Adrenal gland (tissue), 12 donors: ENCODE results near the gene PITPNM2. TPM values are rescaled to one million over a fixed set of nuclear protein-coding genes. Genes with fewer than 3 reads are reported as not detected.

Source experiments
- DNase-seq, 7 donors: peaks; one replicate each; pipeline ENCODE4 v3.0.0-alpha.2; 2019 to 2020
- H3K27ac ChIP-seq, 5 donors: fragments of 200-600 bp; sonication (generic) in 4 of 5; 1 replicate in 3 of 5; 2 replicates in 2 of 5; pipeline versions ENCODE4 v1.5.1 to v1.8.0; 2016 to 2020; ENCODE audit warnings: mild to moderate bottlenecking in 1 of 5
- H3K27me3 ChIP-seq: fragments of 200-600 bp; 2 replicates; pipeline ENCODE4 v1.8.0; 2021
- H3K36me3 ChIP-seq, 2 donors: fragments of 200-600 bp; replicated peaks in 1 of 2; 1 replicate in 1 of 2; 2 replicates in 1 of 2; pipeline versions ENCODE4 v1.5.1 to v1.8.0; 2018 to 2022
- H3K4me1 ChIP-seq, 2 donors: fragments of 200-600 bp; replicated peaks in 1 of 2; 1 replicate in 1 of 2; 2 replicates in 1 of 2; pipeline versions ENCODE4 v1.5.1 to v1.8.0; 2018 to 2021
- H3K4me3 ChIP-seq, 4 donors: fragments of 200-600 bp; sonication (generic) in 3 of 4; one replicate each; pipeline ENCODE4 v1.5.1; 2016 to 2018
- H3K9me3 ChIP-seq, 3 donors: fragments of 200-600 bp; sonication (generic) in 1 of 3; replicated peaks in 1 of 3; 1 replicate in 2 of 3; 2 replicates in 1 of 3; pipeline versions ENCODE4 v1.5.1 to v1.8.0; 2016 to 2021
- POLR2A ChIP-seq, 2 donors: fragments of 450-650 bp; IDR thresholded peaks; one replicate each; pipeline ENCODE4 v1.6.1; 2017; ENCODE audit warnings: antibody characterized with exemption in 2 of 2, mild to moderate bottlenecking in 2 of 2, moderate library complexity in 1 of 2
- WGBS, 4 donors: extraction: QIAGEN DNeasy Blood & Tissue Kit in 2 of 4; methylation state at CpG; one replicate each; pipeline versions ENCODE4 v1.1.5 to v1.1.7; 2013 to 2017; 5-methylcytosine and 5-hydroxymethylcytosine counted together
- intact Hi-C, 2 donors: fragments of 100-400 bp; cut with DNase I; formaldehyde crosslinking; loops; one replicate each; pipeline versions ENCODE4 v1.14.1 to v1.15.0; 2022 to 2023
- polyA plus RNA-seq, 3 donors: library from polyadenylated mRNA; stranded (reverse); fragments of 200-250 nt in 2 of 3; fragments of 350-450 nt in 1 of 3; fragmentation: Illumina TruSeq in 1 of 3; extraction: RNeasy Lipid Tissue Mini Kit (QIAGEN cat#74804) in 1 of 3; gene quantifications; one replicate each; pipeline ENCODE4 v1.2.3, GENCODE V29; 2013 to 2014
- total RNA-seq, 9 donors: library from RNA; depleted of rRNA in 4 of 9; stranded (reverse); fragments of >200 nt in 4 of 9; fragments of 120-200 nt in 1 of 9; fragmentation: NEBNext Ultra II Directional in 1 of 9; extraction: Animal tissue kit (Norgen Biotek cat#: 25700) in 1 of 9; gene quantifications; one replicate each; pipeline versions ENCODE4 v1.1.0 to v1.2.4, GENCODE V29; 2013 to 2023
- TF ChIP-seq, protein P1 (sequence below), 6 experiments: fragments of 450-650 bp in 4 of 6; fragments of 200-600 bp in 2 of 6; sonication (generic) in 1 of 6; IDR thresholded peaks; 1 replicate in 5 of 6; 2 replicates in 1 of 6; pipeline versions ENCODE4 v1.5.1 to v1.8.0; 2016 to 2021; ENCODE audit warnings: antibody characterized with exemption in 6 of 6, mild to moderate bottlenecking in 2 of 6, moderate library complexity in 1 of 6
- donor health status: healthy with polysubstance abuse.
- donor health status: Bipolar disorder and iron deficiency.
- donor health status: DM: yes; HTN: yes; CAD: no.
- donor health status: DM: no; HTN: no; CAD: no.
- donor health status: DM: no; HTN: no; CAD: no.
- donor health status: DM: yes; HTN: yes; CAD: no.

Gene PITPNM2
- total and polyA plus RNA-seq, 12 donors: 3.7 to 57.4 (median 24.1) TPM

DNA sequence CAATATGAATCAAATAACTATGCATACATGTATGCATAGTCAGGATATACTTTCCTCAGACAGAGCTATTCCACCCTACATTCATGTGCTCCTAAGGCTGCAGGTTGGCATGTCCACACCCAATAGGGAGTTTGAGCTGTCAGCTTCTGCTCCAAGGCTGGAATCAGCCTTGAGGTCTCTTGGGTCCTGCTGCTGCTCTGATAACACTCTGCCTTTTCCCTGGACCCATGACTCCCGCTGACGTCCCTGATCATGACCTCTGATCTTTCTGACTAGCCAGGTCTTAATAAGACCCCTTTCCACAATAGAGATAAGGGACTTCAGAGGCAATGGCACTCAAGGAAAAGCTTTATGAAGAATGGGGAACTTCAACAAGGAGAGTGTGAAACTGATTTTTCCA lies 5.7 kb downstream of the PITPNM2 start:
- intact Hi-C loops: no loop called here
- 38 to 72% (median 46%) methylated on average over 2 of the region's 2 CpGs for WGBS, 4 donors
- H3K4me1 ChIP-seq: peaks cover 51 to 82% of the 10 kb centered on the region in 2 donors
- no peak overlapping the region for H3K4me3 ChIP-seq
- peak in 3 of 7 donors; percentile 18 to 38 (median 23) for DNase-seq
- no peaks in the 10 kb centered on the region for H3K27me3 ChIP-seq
- H3K27ac ChIP-seq: peak overlapping the region; percentile 21 to 91 (median 59)
- no peaks in the 10 kb centered on the region for H3K36me3 ChIP-seq
- no peaks in the 10 kb centered on the region for H3K9me3 ChIP-seq
- TF ChIP-seq, protein P1, sequence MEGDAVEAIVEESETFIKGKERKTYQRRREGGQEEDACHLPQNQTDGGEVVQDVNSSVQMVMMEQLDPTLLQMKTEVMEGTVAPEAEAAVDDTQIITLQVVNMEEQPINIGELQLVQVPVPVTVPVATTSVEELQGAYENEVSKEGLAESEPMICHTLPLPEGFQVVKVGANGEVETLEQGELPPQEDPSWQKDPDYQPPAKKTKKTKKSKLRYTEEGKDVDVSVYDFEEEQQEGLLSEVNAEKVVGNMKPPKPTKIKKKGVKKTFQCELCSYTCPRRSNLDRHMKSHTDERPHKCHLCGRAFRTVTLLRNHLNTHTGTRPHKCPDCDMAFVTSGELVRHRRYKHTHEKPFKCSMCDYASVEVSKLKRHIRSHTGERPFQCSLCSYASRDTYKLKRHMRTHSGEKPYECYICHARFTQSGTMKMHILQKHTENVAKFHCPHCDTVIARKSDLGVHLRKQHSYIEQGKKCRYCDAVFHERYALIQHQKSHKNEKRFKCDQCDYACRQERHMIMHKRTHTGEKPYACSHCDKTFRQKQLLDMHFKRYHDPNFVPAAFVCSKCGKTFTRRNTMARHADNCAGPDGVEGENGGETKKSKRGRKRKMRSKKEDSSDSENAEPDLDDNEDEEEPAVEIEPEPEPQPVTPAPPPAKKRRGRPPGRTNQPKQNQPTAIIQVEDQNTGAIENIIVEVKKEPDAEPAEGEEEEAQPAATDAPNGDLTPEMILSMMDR (IDR thresholded peaks at IDR 0.05): no peak
- no peak for TF ChIP-seq POLR2A (IDR thresholded peaks at IDR 0.05)

DNA sequence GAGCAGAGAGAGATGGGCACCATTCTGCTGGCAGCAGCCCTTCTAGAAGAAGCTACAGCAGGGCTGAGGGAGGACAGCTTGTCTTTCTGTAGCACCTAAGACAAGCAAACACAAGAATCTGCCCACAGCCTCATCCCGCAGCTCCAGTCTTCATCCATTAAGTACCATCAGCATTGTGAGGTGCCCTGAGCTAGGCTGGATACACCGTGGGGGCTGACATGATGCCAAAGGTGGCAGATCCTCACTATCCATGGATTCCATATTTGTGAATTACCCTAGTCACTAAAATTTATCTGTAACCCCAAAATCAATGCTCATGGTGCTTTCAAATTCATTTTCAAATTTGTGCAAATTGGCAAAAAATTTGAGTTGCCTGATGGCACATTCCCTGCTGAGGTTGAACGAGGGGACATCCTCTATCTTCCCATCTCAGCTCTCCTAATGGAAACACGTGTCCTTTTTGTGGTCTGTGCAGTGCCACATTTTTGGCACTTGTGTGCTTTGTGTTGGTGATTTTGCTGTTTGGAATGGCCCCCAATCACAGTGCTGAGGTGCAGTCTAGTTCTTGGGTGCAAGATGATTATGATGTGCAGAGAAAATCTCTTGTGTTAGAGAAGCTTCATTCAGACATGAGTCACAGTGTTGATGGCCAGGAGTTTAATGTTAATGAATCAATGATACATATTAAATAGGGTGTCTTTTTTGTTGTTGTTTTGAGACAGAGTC lies 7.0 kb downstream of the PITPNM2 start:
- Histone ChIP-seq H3K36me3 (no peaks in the 10 kb centered on the region), H3K9me3 (no peaks in the 10 kb centered on the region), H3K27ac (peak overlapping the region; percentile 24 to 92 (median 88)), H3K4me3 (no peak overlapping the region), H3K4me1 (peaks cover 49 to 79% of the 10 kb centered on the region in 2 donors), H3K27me3 (no peaks in the 10 kb centered on the region)
- intact Hi-C loops: no loop called here
- peak in 1 of 7 donors; percentile 48 for DNase-seq
- 91 to 95% (median 93%) methylated on average over 4 of the region's 4 CpGs for WGBS, 4 donors
- TF ChIP-seq, protein P1 (IDR thresholded peaks at IDR 0.05): no peak
- TF ChIP-seq POLR2A (IDR thresholded peaks at IDR 0.05): no peak

DNA sequence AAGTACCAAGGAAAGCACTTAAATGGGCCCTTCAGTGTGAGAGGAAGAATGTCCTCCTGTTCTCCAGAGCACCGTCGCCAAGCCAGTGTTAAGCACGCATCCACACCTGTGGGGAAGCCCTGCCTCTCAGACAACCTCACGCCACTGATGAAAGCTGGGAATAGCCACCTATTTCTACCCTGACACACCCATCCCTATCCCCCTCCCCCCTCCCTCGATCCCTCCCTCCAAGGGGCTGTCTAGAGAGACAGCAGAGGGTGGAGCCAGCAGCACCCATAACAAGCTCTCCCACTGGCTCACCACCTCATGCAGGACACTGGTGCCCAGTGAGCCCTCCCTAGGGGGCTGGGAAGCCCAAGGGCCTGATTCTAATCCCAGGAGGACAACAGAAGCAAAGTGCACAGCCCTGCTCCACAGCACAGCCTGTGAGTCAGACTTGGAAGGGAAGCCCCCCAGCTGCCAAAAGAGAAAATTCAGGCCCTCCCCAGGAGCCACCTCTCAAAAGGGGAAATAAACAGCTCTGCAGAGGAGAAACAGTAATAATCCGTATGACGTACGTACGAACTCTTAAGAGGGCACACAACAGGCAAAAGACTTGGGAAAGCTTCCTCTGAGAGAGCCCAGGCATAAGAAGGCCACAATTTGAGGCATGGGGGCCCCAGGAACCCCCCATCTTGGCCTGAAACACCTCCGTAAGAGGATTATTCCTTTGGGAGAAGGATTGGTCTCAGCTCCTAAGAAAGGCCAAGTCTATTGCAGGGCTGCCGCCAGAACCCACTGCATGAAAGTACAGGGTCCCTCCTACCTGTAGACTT lies 7.8 kb downstream of the PITPNM2 start:
- H3K36me3 ChIP-seq: no peaks in the 10 kb centered on the region
- DNase-seq: peak in 3 of 7 donors; percentile 32 to 52 (median 45)
- no peak overlapping the region for H3K4me3 ChIP-seq
- H3K27me3 ChIP-seq: no peaks in the 10 kb centered on the region
- H3K4me1 ChIP-seq: peaks cover 46 to 72% of the 10 kb centered on the region in 2 donors
- peak overlapping the region; percentile 24 to 92 (median 88) for H3K27ac ChIP-seq
- 74 to 91% (median 80%) methylated on average over 9 to 11 of the region's 11 CpGs for WGBS, 4 donors
- intact Hi-C loops: no loop called here
- no peaks in the 10 kb centered on the region for H3K9me3 ChIP-seq
- TF ChIP-seq POLR2A (IDR thresholded peaks at IDR 0.05): no peak
- TF ChIP-seq, protein P1 (IDR thresholded peaks at IDR 0.05): no peak

DNA sequence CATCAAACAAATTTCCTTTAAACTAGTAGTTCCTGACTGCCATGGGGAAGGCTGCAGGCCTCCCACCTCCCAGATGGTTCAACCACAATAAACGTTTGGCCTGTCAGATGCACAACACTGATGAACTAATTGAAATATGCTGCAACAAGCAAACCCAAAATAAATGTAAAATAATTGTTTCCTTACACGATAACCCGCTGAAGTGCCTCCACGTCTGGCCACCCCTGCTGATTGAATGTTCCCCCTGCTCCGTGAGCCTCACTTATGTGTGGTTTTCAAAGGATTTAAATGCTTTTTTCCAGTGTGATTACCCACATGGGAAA lies 8.4 kb downstream of the PITPNM2 start:
- H3K9me3 ChIP-seq: no peaks in the 10 kb centered on the region
- H3K27ac ChIP-seq: peak overlapping the region; percentile 59 to 92 (median 88)
- no peaks in the 10 kb centered on the region for H3K36me3 ChIP-seq
- DNase-seq: no peak
- TF ChIP-seq, protein P1 (IDR thresholded peaks at IDR 0.05): no peak
- H3K4me3 ChIP-seq: no peak overlapping the region
- H3K4me1 ChIP-seq: peaks cover 46 to 65% of the 10 kb centered on the region in 2 donors
- no peaks in the 10 kb centered on the region for H3K27me3 ChIP-seq
- WGBS, 4 donors: 57 to 68% (median 61%) methylated on average over 5 of the region's 5 CpGs
- intact Hi-C loops: no loop called here
